Measurements from ENCODE around the gene LFNG. TPM values are rescaled to one million over a fixed set of nuclear protein-coding genes. Genes with fewer than 3 reads are reported as not detected.

LFNG gene
- total and polyA plus RNA-seq, 9 donors = 17.7 to 30.8 (median 23.1) TPM

DNA sequence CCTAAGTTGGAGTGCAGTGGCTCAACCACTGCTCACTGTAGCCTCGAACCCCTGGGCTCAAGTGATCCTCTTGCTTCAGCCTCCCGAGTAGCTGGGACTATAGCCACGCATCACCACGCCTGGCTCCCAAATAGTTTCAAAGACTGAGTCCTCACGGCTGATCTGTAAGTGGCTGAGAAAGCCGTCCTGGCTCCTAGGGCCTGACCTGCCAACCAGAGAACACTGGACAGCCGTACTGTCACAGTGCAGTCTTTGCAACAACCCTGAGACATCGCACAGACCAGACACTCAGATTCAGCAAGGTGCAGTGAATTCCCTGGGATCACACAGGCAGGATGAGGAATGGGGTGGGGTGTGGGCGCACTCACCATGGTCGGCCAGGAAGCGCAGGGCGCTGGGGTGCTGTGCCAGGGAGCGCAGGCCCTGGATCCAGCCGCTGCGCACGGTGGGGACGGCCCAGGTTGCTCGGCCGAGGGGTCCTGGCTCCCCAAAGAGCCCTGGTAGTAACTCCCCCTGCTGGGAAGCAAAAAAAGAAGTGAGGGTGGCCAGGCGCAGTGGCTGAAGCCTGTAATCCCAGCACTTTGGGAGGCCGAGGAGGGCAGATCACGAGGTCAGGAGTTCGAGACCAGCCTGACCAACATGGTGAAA is 25.1 kb downstream of the LFNG start:
- no peak for DNase-seq
- Histone ChIP-seq H3K4me1 (ENCODE audit: control insufficient read depth, insufficient read depth, low read length) (no peaks in the 10 kb centered on the region), H3K27ac (ENCODE audit: low read length) (no peak overlapping the region), H3K36me3 (ENCODE audit: control insufficient read depth, insufficient read depth, low read length) (peaks cover 82% of the 10 kb centered on the region), H3K4me3 (ENCODE audit: low read length) (no peak overlapping the region), H3K27me3 (ENCODE audit: control insufficient read depth, insufficient read depth, low read length) (no peaks in the 10 kb centered on the region), H3K9me3 (replicated peaks; ENCODE audit: control insufficient read depth, low read depth, low read length) (no peaks in the 10 kb centered on the region)
- 90% methylated on average over 20 of the region's 23 CpGs for WGBS (ENCODE audit: insufficient coverage)

DNA sequence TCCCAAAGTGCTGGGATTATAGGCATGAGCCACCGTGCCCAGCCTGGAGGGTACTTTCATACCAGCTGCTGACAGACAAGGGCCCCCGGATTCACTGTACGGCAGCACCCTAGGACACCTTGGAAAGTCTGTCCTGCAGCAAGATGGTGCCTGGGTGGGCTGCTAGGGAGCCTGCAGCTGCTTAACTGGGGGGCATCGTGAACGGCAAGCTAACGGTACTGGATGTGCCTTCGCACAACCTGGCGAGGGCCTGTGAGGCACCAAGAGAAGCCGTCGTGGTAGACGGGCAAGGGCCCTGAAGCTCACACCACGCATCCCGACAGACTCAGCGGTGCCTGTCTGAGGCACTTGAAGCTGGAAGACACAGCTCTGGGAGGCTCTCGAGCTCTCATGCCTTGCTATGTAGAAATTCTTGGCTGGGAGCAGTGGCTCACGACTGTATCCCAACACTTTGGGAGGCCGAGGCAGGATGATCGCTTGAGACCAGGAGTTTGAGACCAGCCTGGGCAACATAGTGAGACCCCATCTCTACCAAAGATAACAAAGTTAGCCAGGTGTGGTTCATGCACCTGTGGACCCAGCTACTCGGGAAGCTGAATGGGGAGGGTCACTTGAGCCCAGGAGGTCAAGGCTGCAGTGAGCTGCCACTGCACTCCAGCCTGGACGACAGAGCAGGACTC is 26.3 kb downstream of the LFNG start:
- H3K4me3 ChIP-seq (ENCODE audit: low read length) = no peak overlapping the region
- H3K27me3 ChIP-seq (ENCODE audit: control insufficient read depth, insufficient read depth, low read length) = no peaks in the 10 kb centered on the region
- H3K27ac ChIP-seq (ENCODE audit: low read length) = no peak overlapping the region
- 91% methylated on average over 20 of the region's 20 CpGs for WGBS (ENCODE audit: insufficient coverage)
- H3K36me3 ChIP-seq (ENCODE audit: control insufficient read depth, insufficient read depth, low read length) = peaks cover 80% of the 10 kb centered on the region
- no peaks in the 10 kb centered on the region for H3K4me1 ChIP-seq (ENCODE audit: control insufficient read depth, insufficient read depth, low read length)
- no peak for DNase-seq
- no peaks in the 10 kb centered on the region for H3K9me3 ChIP-seq (replicated peaks; ENCODE audit: control insufficient read depth, low read depth, low read length)

GRCh38 chr7:2546776-2547586 is 27.4 kb downstream of the LFNG start:
- Histone ChIP-seq H3K27ac (ENCODE audit: low read length) (no peak overlapping the region), H3K9me3 (replicated peaks; ENCODE audit: control insufficient read depth, low read depth, low read length) (no peaks in the 10 kb centered on the region), H3K36me3 (ENCODE audit: control insufficient read depth, insufficient read depth, low read length) (peaks cover 70% of the 10 kb centered on the region), H3K4me1 (ENCODE audit: control insufficient read depth, insufficient read depth, low read length) (no peaks in the 10 kb centered on the region), H3K27me3 (ENCODE audit: control insufficient read depth, insufficient read depth, low read length) (no peaks in the 10 kb centered on the region), H3K4me3 (ENCODE audit: low read length) (no peak overlapping the region)
- 88% methylated on average over 21 of the region's 31 CpGs for WGBS (ENCODE audit: insufficient coverage)
- DNase-seq = no peak

- Histone ChIP-seq H3K27me3 (ENCODE audit: control insufficient read depth, insufficient read depth, low read length) (no peaks in the 10 kb centered on the region), H3K4me3 (ENCODE audit: low read length) (no peak overlapping the region), H3K9me3 (replicated peaks; ENCODE audit: control insufficient read depth, low read depth, low read length) (no peaks in the 10 kb centered on the region), H3K36me3 (ENCODE audit: control insufficient read depth, insufficient read depth, low read length) (peaks cover 37% of the 10 kb centered on the region), H3K27ac (ENCODE audit: low read length) (no peak overlapping the region), H3K4me1 (ENCODE audit: control insufficient read depth, insufficient read depth, low read length) (peaks cover 15% of the 10 kb centered on the region)
- 95% methylated on average over 4 of the region's 8 CpGs for WGBS (ENCODE audit: insufficient coverage)
- DNase-seq = no peak
Measured at GRCh38 chr7:2551418-2551817, 31.8 kb downstream of the LFNG start.

DNA sequence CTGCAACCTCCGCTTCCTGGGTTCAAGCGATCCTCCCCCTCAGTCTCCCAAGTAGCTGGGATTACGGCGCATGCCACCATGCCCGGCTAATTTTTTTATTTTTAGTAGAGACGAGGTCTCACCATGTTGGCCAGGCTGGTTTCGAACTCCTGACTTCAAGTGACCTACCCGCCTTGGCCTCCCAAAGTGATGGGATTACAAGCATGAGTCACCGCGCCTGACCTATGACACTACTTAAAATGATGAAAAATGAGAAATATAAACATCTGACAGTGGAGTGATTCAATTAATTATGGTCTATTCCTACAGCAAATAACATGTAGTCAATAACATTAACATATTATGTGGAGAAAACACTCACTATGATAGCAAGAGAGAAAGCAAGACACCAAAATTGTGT is 33.5 kb downstream of the LFNG start:
- no peaks in the 10 kb centered on the region for H3K27me3 ChIP-seq (ENCODE audit: control insufficient read depth, insufficient read depth, low read length)
- peaks cover 22% of the 10 kb centered on the region for H3K36me3 ChIP-seq (ENCODE audit: control insufficient read depth, insufficient read depth, low read length)
- H3K4me3 ChIP-seq (ENCODE audit: low read length) = no peak overlapping the region
- peaks cover 16% of the 10 kb centered on the region for H3K4me1 ChIP-seq (ENCODE audit: control insufficient read depth, insufficient read depth, low read length)
- no peak for DNase-seq
- no peaks in the 10 kb centered on the region for H3K9me3 ChIP-seq (replicated peaks; ENCODE audit: control insufficient read depth, low read depth, low read length)
- 98% methylated on average over 7 of the region's 10 CpGs for WGBS (ENCODE audit: insufficient coverage)
- no peak overlapping the region for H3K27ac ChIP-seq (ENCODE audit: low read length)

- DNase-seq = no peak
Measured at GRCh38 chr7:2553831-2554581, 34.4 kb downstream of the LFNG start.

GRCh38 chr7:2554661-2555111 is 35.1 kb downstream of the LFNG start:
- no peaks in the 10 kb centered on the region for H3K27me3 ChIP-seq (ENCODE audit: control insufficient read depth, insufficient read depth, low read length)
- H3K4me1 ChIP-seq (ENCODE audit: control insufficient read depth, insufficient read depth, low read length) = peaks cover 26% of the 10 kb centered on the region
- H3K27ac ChIP-seq (ENCODE audit: low read length) = peak overlapping the region; percentile 6
- 13% methylated on average over 11 of the region's 12 CpGs for WGBS (ENCODE audit: insufficient coverage)
- H3K4me3 ChIP-seq (ENCODE audit: low read length) = peak overlapping the region; percentile 86
- DNase-seq = no peak
- H3K9me3 ChIP-seq (replicated peaks; ENCODE audit: control insufficient read depth, low read depth, low read length) = no peaks in the 10 kb centered on the region
- peaks cover 13% of the 10 kb centered on the region for H3K36me3 ChIP-seq (ENCODE audit: control insufficient read depth, insufficient read depth, low read length)

More at GRCh38 chr7:2553831-2554581, 34.4 kb downstream of the LFNG start:
- WGBS (ENCODE audit: insufficient coverage) = 75% methylated on average over 11 of the region's 16 CpGs
- H3K4me1 ChIP-seq (ENCODE audit: control insufficient read depth, insufficient read depth, low read length) = peaks cover 22% of the 10 kb centered on the region
- H3K27ac ChIP-seq (ENCODE audit: low read length) = no peak overlapping the region
- peaks cover 17% of the 10 kb centered on the region for H3K36me3 ChIP-seq (ENCODE audit: control insufficient read depth, insufficient read depth, low read length)
- peak overlapping the region; percentile 86 for H3K4me3 ChIP-seq (ENCODE audit: low read length)
- no peaks in the 10 kb centered on the region for H3K9me3 ChIP-seq (replicated peaks; ENCODE audit: control insufficient read depth, low read depth, low read length)
- no peaks in the 10 kb centered on the region for H3K27me3 ChIP-seq (ENCODE audit: control insufficient read depth, insufficient read depth, low read length)

DNA sequence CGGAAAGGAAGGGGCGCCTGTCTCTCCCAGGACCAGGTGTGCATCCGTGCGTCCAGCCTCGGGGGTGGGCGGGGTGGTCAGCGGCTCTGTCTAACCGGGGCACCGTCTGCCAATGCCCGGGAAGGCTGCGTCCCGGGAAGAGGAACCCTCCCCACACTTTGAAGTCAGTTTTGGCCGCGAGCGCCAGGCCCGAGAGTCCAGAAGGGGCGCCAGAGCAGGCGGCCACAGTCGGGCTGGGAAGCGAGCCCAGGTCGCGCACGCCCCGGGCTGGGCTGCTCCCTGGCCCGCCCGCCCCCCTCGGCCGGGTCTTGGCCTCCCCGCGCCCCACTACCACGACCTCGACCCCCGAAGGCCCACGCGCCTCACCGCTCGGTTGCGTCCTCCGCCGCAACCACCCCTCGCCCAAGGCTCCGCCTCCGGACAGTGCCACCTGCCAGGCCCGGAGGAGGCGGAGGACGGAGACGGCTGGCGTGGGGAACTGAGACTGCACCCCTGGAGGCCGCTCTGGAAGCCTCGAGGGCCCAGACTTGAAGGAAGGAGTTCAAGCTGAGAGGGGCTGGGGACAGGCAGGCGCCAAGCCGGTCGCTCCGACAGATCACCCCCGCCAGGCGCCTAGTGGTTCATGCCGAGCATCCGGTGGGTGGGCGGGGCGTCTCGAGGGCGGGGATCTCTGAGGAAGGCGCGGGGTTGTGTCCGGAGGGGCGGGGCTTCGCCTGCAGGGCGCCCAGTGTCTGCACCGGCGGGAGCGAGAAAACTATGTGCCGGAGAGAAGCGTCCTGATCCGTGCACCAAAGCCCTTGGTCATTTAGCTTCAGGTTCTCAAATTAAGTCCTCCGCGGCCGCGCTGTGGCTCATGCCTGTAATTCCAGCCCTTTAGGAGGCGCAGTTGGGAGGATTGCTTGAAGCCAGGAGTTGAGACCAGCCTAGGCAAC is 35.8 kb downstream of the LFNG start, which contains the start of gene BRAT1:
Gene BRAT1 (minus strand): TSS at position 404 of the 932 bp plus-strand sequence. CDS start 1,093 bp downstream, outside the sequence.
- Histone ChIP-seq H3K9me3 (replicated peaks; ENCODE audit: control insufficient read depth, low read depth, low read length) (no peaks in the 10 kb centered on the region), H3K4me3 (ENCODE audit: low read length) (peak within 1 kb of the TSS; percentile 86), H3K27ac (ENCODE audit: low read length) (peak within 1 kb of the TSS; percentile 98), H3K36me3 (ENCODE audit: control insufficient read depth, insufficient read depth, low read length) (peaks cover 8% of the 10 kb centered on the region), H3K4me1 (ENCODE audit: control insufficient read depth, insufficient read depth, low read length) (peaks cover 31% of the 10 kb centered on the region), H3K27me3 (ENCODE audit: control insufficient read depth, insufficient read depth, low read length) (no peaks in the 10 kb centered on the region)
- DNase-seq = peak; percentile 96
- under 1% methylated on average over 63 of the region's 79 CpGs for WGBS (ENCODE audit: insufficient coverage)
